Measurements from ENCODE around the gene NKAIN2. TPM values are rescaled to one million over a fixed set of nuclear protein-coding genes. Genes with fewer than 3 reads are reported as not detected.

The NKAIN2 gene
- total RNA-seq, 1 experiment from 2014 or later = not detected

GRCh38 chr6:123805921-123806320 lies 2.3 kb downstream of the NKAIN2 start:
- Mint-ChIP-seq H3K27ac (ENCODE audit: unreplicated experiment) (no peak overlapping the region), H3K9me3 (ENCODE audit: low read depth, unreplicated experiment) (no peaks in the 10 kb centered on the region), H3K36me3 (ENCODE audit: insufficient read depth, unreplicated experiment) (peaks cover 12% of the 10 kb centered on the region), H3K4me1 (ENCODE audit: low read depth, unreplicated experiment) (no peaks in the 10 kb centered on the region), H3K4me3 (ENCODE audit: low read depth, unreplicated experiment) (no peak overlapping the region), H3K27me3 (ENCODE audit: unreplicated experiment) (peaks cover 16% of the 10 kb centered on the region)
- no TSS peak for BruUV-seq (replicated peaks)
- CTCF ChIA-PET = no interaction called here
- TF ChIP-seq, protein P1, sequence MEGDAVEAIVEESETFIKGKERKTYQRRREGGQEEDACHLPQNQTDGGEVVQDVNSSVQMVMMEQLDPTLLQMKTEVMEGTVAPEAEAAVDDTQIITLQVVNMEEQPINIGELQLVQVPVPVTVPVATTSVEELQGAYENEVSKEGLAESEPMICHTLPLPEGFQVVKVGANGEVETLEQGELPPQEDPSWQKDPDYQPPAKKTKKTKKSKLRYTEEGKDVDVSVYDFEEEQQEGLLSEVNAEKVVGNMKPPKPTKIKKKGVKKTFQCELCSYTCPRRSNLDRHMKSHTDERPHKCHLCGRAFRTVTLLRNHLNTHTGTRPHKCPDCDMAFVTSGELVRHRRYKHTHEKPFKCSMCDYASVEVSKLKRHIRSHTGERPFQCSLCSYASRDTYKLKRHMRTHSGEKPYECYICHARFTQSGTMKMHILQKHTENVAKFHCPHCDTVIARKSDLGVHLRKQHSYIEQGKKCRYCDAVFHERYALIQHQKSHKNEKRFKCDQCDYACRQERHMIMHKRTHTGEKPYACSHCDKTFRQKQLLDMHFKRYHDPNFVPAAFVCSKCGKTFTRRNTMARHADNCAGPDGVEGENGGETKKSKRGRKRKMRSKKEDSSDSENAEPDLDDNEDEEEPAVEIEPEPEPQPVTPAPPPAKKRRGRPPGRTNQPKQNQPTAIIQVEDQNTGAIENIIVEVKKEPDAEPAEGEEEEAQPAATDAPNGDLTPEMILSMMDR (IDR thresholded peaks at IDR 0.05; ENCODE audit: unreplicated experiment) = no peak
- DNase-seq = no peak
- intact Hi-C loops (cut with micrococcal nuclease; ENCODE audit: unreplicated experiment) = no loop called here

GRCh38 chr6:123806561-123806960 lies 2.9 kb downstream of the NKAIN2 start:
- CTCF ChIA-PET = no interaction called here

GRCh38 chr6:123808556-123808955 lies 4.9 kb downstream of the NKAIN2 start:
- TF ChIP-seq, protein P1 (IDR thresholded peaks at IDR 0.05; ENCODE audit: unreplicated experiment) = no peak
- Mint-ChIP-seq H3K9me3 (ENCODE audit: low read depth, unreplicated experiment) (no peaks in the 10 kb centered on the region), H3K4me3 (ENCODE audit: low read depth, unreplicated experiment) (no peak overlapping the region), H3K27ac (ENCODE audit: unreplicated experiment) (no peak overlapping the region), H3K27me3 (ENCODE audit: unreplicated experiment) (peaks cover 16% of the 10 kb centered on the region), H3K4me1 (ENCODE audit: low read depth, unreplicated experiment) (no peaks in the 10 kb centered on the region), H3K36me3 (ENCODE audit: insufficient read depth, unreplicated experiment) (peaks cover 6% of the 10 kb centered on the region)
- CTCF ChIA-PET = no interaction called here
- DNase-seq = no peak
- intact Hi-C loops (cut with micrococcal nuclease; ENCODE audit: unreplicated experiment) = no loop called here
- BruUV-seq (replicated peaks) = no TSS peak

More at GRCh38 chr6:123806561-123806960, 2.9 kb downstream of the NKAIN2 start:
- Mint-ChIP-seq H3K36me3 (ENCODE audit: insufficient read depth, unreplicated experiment) (peaks cover 12% of the 10 kb centered on the region), H3K27ac (ENCODE audit: unreplicated experiment) (no peak overlapping the region), H3K4me3 (ENCODE audit: low read depth, unreplicated experiment) (no peak overlapping the region), H3K27me3 (ENCODE audit: unreplicated experiment) (peaks cover 16% of the 10 kb centered on the region), H3K4me1 (ENCODE audit: low read depth, unreplicated experiment) (no peaks in the 10 kb centered on the region), H3K9me3 (ENCODE audit: low read depth, unreplicated experiment) (no peaks in the 10 kb centered on the region)
- BruUV-seq (replicated peaks) = no TSS peak
- no peak for DNase-seq
- intact Hi-C loops (cut with micrococcal nuclease; ENCODE audit: unreplicated experiment) = no loop called here
- TF ChIP-seq, protein P1 (IDR thresholded peaks at IDR 0.05; ENCODE audit: unreplicated experiment) = no peak

GRCh38 chr6:123810214-123810613 lies 6.5 kb downstream of the NKAIN2 start:
- no TSS peak for BruUV-seq (replicated peaks)
- Mint-ChIP-seq H3K9me3 (ENCODE audit: low read depth, unreplicated experiment) (no peaks in the 10 kb centered on the region), H3K4me3 (ENCODE audit: low read depth, unreplicated experiment) (no peak overlapping the region), H3K27me3 (ENCODE audit: unreplicated experiment) (peaks cover 2% of the 10 kb centered on the region), H3K4me1 (ENCODE audit: low read depth, unreplicated experiment) (no peaks in the 10 kb centered on the region), H3K36me3 (ENCODE audit: insufficient read depth, unreplicated experiment) (no peaks in the 10 kb centered on the region), H3K27ac (ENCODE audit: unreplicated experiment) (no peak overlapping the region)
- no peak for DNase-seq
- intact Hi-C loops (cut with micrococcal nuclease; ENCODE audit: unreplicated experiment) = no loop called here
- TF ChIP-seq, protein P1 (IDR thresholded peaks at IDR 0.05; ENCODE audit: unreplicated experiment) = no peak
- CTCF ChIA-PET = no interaction called here

All from Calu3 (cell line).